Activated naive CD8-positive, alpha-beta T cell treated with anti-CD3 and anti-CD28 coated beads, Interleukin-2, amount 10 ng/mL, durations not matched to agents 7 days and 5 days (primary cell): Measurements from ENCODE around the gene HADHB. TPM values are rescaled to one million over a fixed set of nuclear protein-coding genes. Genes with fewer than 3 reads are reported as not detected.

Experiments used
- ATAC-seq: fragments of 150-1000 bp; cut with Tn5 transposase; one replicate; pipeline ENCODE4 v1.10.0; 2021; ENCODE audit warnings: low read depth, moderate library complexity
- POLR2A ChIA-PET: fragments of 350-600 bp; sonication (Branson Sonifier 250); formaldehyde crosslinking; loops from one replicate; lab custom pipeline; 2021; ENCODE audit warnings: antibody characterized with exemption; lab: Charles Lee
- DNase-seq: peaks from one replicate; pipeline ENCODE4 v3.0.0; 2021
- H3K27ac Mint-ChIP-seq: one replicate; pipeline ENCODE4 v1.8.0; 2022; ENCODE audit warnings: mild to moderate bottlenecking, mixed read lengths
- H3K27me3 Mint-ChIP-seq: one replicate; pipeline ENCODE4 v1.8.0; 2022; ENCODE audit warnings: mild to moderate bottlenecking, moderate library complexity, mixed read lengths
- H3K36me3 Mint-ChIP-seq: one replicate; pipeline ENCODE4 v1.8.0; 2021; ENCODE audit warnings: mild to moderate bottlenecking, mixed read lengths
- H3K4me1 Mint-ChIP-seq: one replicate; pipeline ENCODE4 v1.8.0; 2021; ENCODE audit warnings: mixed read lengths
- H3K4me3 Mint-ChIP-seq: one replicate; pipeline ENCODE4 v1.8.0; 2022; ENCODE audit warnings: mild to moderate bottlenecking, moderate library complexity, mixed read lengths
- H3K9me3 Mint-ChIP-seq: one replicate; pipeline ENCODE4 v1.8.0; 2021; ENCODE audit warnings: mixed read lengths
- total RNA-seq, 2 experiments: library from RNA; stranded (reverse); gene quantifications; one replicate each; pipeline ENCODE4 v1.2.3, GENCODE V29; 2021

The HADHB gene
- total RNA-seq, 2 experiments from 2014 or later, result 68.1 to 72.7 TPM

DNA sequence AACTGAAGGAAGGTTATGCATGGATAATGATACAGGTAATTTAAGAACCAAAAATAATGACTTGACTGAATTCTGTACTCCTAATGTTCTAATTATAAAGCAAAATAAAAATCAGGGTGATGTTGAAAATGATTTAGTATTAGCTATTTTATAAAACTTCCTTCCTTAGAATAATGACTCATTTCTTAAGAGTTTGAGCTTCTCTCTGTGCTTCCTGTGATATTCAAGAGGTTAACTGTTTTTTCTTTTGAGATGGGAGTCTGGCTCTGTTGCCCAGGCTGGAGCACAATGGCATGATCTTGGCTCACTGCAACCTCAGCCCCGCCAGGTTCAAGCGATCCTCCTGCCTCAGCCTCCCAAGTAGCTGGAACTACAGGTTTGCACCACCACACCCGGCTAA lies 15.1 kb upstream of the HADHB start:
- DNase-seq (no peak), ATAC-seq (no peak)
- peaks cover 62% of the 10 kb centered on the region for H3K36me3 Mint-ChIP-seq
- peaks cover 1% of the 10 kb centered on the region for H3K9me3 Mint-ChIP-seq
- H3K27me3 Mint-ChIP-seq, result no peaks in the 10 kb centered on the region
- no peak overlapping the region for H3K27ac Mint-ChIP-seq
- no peaks in the 10 kb centered on the region for H3K4me1 Mint-ChIP-seq
- H3K4me3 Mint-ChIP-seq, result no peak overlapping the region
- POLR2A ChIA-PET, result no interaction called here

GRCh38 chr2:26230806-26231205 lies 13.9 kb upstream of the HADHB start:
- H3K27me3 Mint-ChIP-seq, result no peaks in the 10 kb centered on the region
- peaks cover 60% of the 10 kb centered on the region for H3K36me3 Mint-ChIP-seq
- no peak overlapping the region for H3K27ac Mint-ChIP-seq
- ATAC-seq, result no peak
- DNase-seq, result no peak
- POLR2A ChIA-PET, result interaction anchor here (1.0 kb wide), 1 partner anchor 13 kb away, joined by 4 read pairs; the partner anchor contains the start of gene HADHA
- no peaks in the 10 kb centered on the region for H3K4me1 Mint-ChIP-seq
- no peak overlapping the region for H3K4me3 Mint-ChIP-seq
- H3K9me3 Mint-ChIP-seq, result peaks cover 1% of the 10 kb centered on the region

DNA sequence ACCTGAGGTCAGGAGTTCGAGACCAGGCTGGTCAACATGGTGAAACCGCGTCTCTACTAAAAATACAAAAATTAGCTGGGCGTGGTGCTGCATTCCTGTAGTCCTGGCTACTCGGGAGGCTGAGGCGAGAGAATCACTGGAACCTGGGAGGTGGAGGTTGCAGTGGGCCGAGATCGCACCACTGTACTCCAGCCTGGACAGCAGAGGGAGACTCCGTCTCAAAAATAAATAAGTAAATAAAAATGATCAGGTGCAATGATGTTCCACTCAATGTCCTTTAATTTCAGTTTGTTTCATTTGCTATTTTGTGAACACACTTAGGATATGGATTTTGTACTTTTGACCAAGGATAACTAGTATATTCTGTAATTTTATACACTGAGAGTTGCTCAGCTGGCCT lies 9.7 kb upstream of the HADHB start:
- Mint-ChIP-seq H3K36me3 (peaks cover 28% of the 10 kb centered on the region), H3K4me1 (peaks cover 7% of the 10 kb centered on the region), H3K27ac (no peak overlapping the region), H3K27me3 (no peaks in the 10 kb centered on the region), H3K9me3 (no peaks in the 10 kb centered on the region), H3K4me3 (no peak overlapping the region)
- POLR2A ChIA-PET, result no interaction called here
- ATAC-seq, result no peak
- DNase-seq, result no peak

GRCh38 chr2:26237868-26238267 lies 6.9 kb upstream of the HADHB start:
- no peak for ATAC-seq
- Mint-ChIP-seq H3K27ac (no peak overlapping the region), H3K4me3 (no peak overlapping the region), H3K4me1 (peaks cover 20% of the 10 kb centered on the region), H3K9me3 (no peaks in the 10 kb centered on the region), H3K27me3 (no peaks in the 10 kb centered on the region), H3K36me3 (peaks cover 21% of the 10 kb centered on the region)
- POLR2A ChIA-PET, result no interaction called here
- DNase-seq, result no peak

GRCh38 chr2:26238311-26238958 lies 6.3 kb upstream of the HADHB start:
- peaks cover 26% of the 10 kb centered on the region for H3K4me1 Mint-ChIP-seq
- H3K36me3 Mint-ChIP-seq, result peaks cover 19% of the 10 kb centered on the region
- DNase-seq (no peak), ATAC-seq (no peak)
- H3K27me3 Mint-ChIP-seq, result no peaks in the 10 kb centered on the region
- no peaks in the 10 kb centered on the region for H3K9me3 Mint-ChIP-seq
- POLR2A ChIA-PET, result no interaction called here
- H3K27ac Mint-ChIP-seq, result no peak overlapping the region
- no peak overlapping the region for H3K4me3 Mint-ChIP-seq

- Mint-ChIP-seq H3K9me3 (no peaks in the 10 kb centered on the region), H3K36me3 (peaks cover 9% of the 10 kb centered on the region), H3K4me3 (peak overlapping the region; percentile 30), H3K27ac (no peak overlapping the region), H3K4me1 (peaks cover 38% of the 10 kb centered on the region), H3K27me3 (no peaks in the 10 kb centered on the region)
- DNase-seq (no peak), ATAC-seq (no peak)
- POLR2A ChIA-PET, result interaction anchor here (0.7 to 3.4 kb wide), 3 partner anchors 57 to 142 kb away, joined by 3 to 21 read pairs (median 7); partner anchors contain the start of gene SELENOI
These were observed 2.8 kb upstream of the HADHB start for GRCh38 chr2:26241928-26242436.

DNA sequence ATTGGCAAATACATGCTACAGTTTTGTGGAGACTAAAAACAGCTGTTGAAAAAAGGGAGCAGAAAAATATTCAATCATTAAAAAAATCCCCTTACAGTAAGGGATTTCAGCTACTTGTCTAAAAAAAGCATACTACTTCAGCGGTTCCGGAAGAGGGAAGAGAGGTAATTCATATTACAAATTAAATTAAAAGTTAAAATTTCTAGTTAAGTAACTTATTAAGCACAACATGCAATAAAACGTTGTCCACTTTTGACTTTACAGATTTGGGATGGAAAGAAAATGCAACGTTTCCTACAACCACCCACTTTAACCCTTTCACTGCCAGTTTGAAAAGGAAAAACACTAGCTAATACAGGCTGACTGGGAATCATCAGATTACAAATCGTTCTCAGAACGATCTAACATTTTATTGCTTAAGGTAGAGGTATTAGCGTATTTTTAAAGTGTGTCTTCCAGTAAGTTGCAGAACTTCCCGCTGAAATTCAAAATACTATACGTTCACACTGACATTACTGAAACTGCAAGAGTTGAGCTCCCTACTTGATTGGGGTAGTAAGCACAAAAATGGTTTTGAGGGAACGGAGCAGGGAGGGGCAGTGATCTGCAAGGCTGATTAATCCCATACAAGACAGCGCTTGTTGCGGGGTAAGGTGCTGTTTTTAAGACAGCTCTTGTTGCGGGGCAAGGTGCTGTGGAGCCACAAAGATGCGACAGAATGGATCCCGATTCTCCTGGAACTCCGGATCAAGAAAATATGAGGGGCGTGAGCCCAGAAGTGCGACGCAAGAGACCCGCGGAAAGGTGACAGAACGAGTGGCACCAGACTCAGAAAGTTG lies 1.1 kb upstream of the HADHB start:
- ATAC-seq, result peak; percentile 3
- POLR2A ChIA-PET, result interaction anchor here (1.0 to 3.4 kb wide), 7 partner anchors 13 to 929 kb away, joined by 3 to 21 read pairs (median 7); partner anchors contain the start of genes ADGRF3, ASXL2 and SELENOI
- peak overlapping the region; percentile 99 for H3K27ac Mint-ChIP-seq
- H3K27me3 Mint-ChIP-seq, result no peaks in the 10 kb centered on the region
- peaks cover 6% of the 10 kb centered on the region for H3K36me3 Mint-ChIP-seq
- peaks cover 45% of the 10 kb centered on the region for H3K4me1 Mint-ChIP-seq
- DNase-seq, result no peak
- peak overlapping the region; percentile 96 for H3K4me3 Mint-ChIP-seq
- H3K9me3 Mint-ChIP-seq, result no peaks in the 10 kb centered on the region

- Mint-ChIP-seq H3K36me3 (peaks cover 3% of the 10 kb centered on the region), H3K27ac (peak overlapping the region; percentile 99), H3K4me3 (peak overlapping the region; percentile 96), H3K27me3 (no peaks in the 10 kb centered on the region), H3K4me1 (peaks cover 36% of the 10 kb centered on the region), H3K9me3 (no peaks in the 10 kb centered on the region)
- ATAC-seq, result peak; percentile 48
- POLR2A ChIA-PET, result interaction anchor here (0.7 to 3.4 kb wide), 7 partner anchors 14 to 367 kb away, joined by 3 to 21 read pairs (median 4); partner anchors contain the start of genes ASXL2, KIF3C and SELENOI
- no peak for DNase-seq
These were observed 543 bp downstream of the HADHB start for GRCh38 chr2:26245231-26245732.

DNA sequence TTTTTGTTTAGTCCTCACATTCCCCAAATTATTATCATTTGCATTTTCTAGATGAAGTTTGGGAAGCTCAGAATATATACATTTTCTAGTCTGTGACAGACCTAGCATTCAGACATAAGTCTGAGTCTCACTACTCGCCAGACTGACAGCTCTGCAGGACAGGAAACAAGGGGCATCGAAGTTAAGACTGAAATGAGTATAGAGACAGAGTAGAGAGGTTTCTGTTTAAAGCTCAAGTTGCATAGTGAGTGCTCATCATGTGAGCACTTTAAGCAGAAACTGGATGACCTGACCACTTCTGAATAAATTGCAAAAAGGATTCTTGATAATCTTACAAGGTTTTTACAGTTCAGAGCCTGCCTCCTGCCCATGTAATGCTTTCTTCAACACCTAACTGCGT lies 1.1 kb downstream of the HADHB start:
- POLR2A ChIA-PET, result interaction anchor here (0.7 to 2.2 kb wide), 4 partner anchors 53 to 367 kb away, joined by 3 to 13 read pairs (median 5); partner anchors contain the start of gene ASXL2
- H3K36me3 Mint-ChIP-seq, result peaks cover 2% of the 10 kb centered on the region
- H3K27me3 Mint-ChIP-seq, result no peaks in the 10 kb centered on the region
- no peaks in the 10 kb centered on the region for H3K9me3 Mint-ChIP-seq
- DNase-seq (no peak), ATAC-seq (peak; percentile 31)
- peak overlapping the region; percentile 96 for H3K4me3 Mint-ChIP-seq
- peak overlapping the region; percentile 99 for H3K27ac Mint-ChIP-seq
- peaks cover 32% of the 10 kb centered on the region for H3K4me1 Mint-ChIP-seq

- POLR2A ChIA-PET, result interaction anchor here (1.5 kb wide), 1 partner anchor 99 kb away, joined by 6 read pairs; no protein-coding TSS in a partner anchor
- peaks cover 33% of the 10 kb centered on the region for H3K4me1 Mint-ChIP-seq
- DNase-seq (peak; percentile 41), ATAC-seq (no peak)
- H3K4me3 Mint-ChIP-seq, result peak overlapping the region; percentile 96
- H3K27me3 Mint-ChIP-seq, result no peaks in the 10 kb centered on the region
- H3K36me3 Mint-ChIP-seq, result peaks cover 2% of the 10 kb centered on the region
- no peak overlapping the region for H3K27ac Mint-ChIP-seq
- H3K9me3 Mint-ChIP-seq, result no peaks in the 10 kb centered on the region
These were observed 2.1 kb downstream of the HADHB start for GRCh38 chr2:26246818-26247217.

GRCh38 chr2:26249625-26250024 lies 4.9 kb downstream of the HADHB start:
- ATAC-seq (no peak), DNase-seq (no peak)
- H3K27me3 Mint-ChIP-seq, result no peaks in the 10 kb centered on the region
- no peaks in the 10 kb centered on the region for H3K36me3 Mint-ChIP-seq
- no peak overlapping the region for H3K27ac Mint-ChIP-seq
- POLR2A ChIA-PET, result no interaction called here
- H3K9me3 Mint-ChIP-seq, result no peaks in the 10 kb centered on the region
- no peak overlapping the region for H3K4me3 Mint-ChIP-seq
- peaks cover 26% of the 10 kb centered on the region for H3K4me1 Mint-ChIP-seq

DNA sequence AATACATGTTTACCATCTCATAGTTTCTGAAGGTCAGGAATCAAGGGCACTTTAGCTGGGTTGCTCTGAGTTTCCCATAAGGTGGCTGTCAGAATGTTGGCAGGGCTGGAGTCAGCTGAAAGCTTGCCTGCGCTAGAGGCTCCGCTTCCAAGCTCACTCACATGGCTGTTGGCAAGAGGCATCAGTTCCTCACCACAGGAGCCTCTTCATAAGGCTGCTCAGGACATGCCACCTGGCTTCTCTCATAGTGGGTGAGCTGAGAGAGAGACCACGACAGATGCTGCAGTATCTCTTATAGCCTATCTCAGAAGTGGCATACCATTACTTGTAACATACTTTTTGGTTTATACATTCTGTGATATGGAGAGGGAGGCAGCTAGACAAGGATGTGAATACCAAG lies 7.2 kb downstream of the HADHB start:
- Mint-ChIP-seq H3K4me3 (no peak overlapping the region), H3K4me1 (peaks cover 17% of the 10 kb centered on the region), H3K9me3 (no peaks in the 10 kb centered on the region), H3K27me3 (no peaks in the 10 kb centered on the region), H3K36me3 (peaks cover 8% of the 10 kb centered on the region), H3K27ac (no peak overlapping the region)
- POLR2A ChIA-PET, result no interaction called here
- DNase-seq, result no peak
- ATAC-seq, result no peak

GRCh38 chr2:26255759-26256384 lies 11.1 kb downstream of the HADHB start:
- Mint-ChIP-seq H3K9me3 (no peaks in the 10 kb centered on the region), H3K4me1 (peaks cover 10% of the 10 kb centered on the region), H3K36me3 (peaks cover 8% of the 10 kb centered on the region), H3K27ac (no peak overlapping the region), H3K4me3 (no peak overlapping the region), H3K27me3 (no peaks in the 10 kb centered on the region)
- ATAC-seq, result no peak
- no peak for DNase-seq
- POLR2A ChIA-PET, result no interaction called here
